Measurements from ENCODE around the gene TSSK6.
A peak's percentile ranks its signal among the peaks of the same experiment; 100 is the strongest.

TSSK6 gene

GRCh38 chr19:19540715-19541515 is 25.6 kb upstream of the TSSK6 start:
- TF ChIP-seq, protein P1, sequence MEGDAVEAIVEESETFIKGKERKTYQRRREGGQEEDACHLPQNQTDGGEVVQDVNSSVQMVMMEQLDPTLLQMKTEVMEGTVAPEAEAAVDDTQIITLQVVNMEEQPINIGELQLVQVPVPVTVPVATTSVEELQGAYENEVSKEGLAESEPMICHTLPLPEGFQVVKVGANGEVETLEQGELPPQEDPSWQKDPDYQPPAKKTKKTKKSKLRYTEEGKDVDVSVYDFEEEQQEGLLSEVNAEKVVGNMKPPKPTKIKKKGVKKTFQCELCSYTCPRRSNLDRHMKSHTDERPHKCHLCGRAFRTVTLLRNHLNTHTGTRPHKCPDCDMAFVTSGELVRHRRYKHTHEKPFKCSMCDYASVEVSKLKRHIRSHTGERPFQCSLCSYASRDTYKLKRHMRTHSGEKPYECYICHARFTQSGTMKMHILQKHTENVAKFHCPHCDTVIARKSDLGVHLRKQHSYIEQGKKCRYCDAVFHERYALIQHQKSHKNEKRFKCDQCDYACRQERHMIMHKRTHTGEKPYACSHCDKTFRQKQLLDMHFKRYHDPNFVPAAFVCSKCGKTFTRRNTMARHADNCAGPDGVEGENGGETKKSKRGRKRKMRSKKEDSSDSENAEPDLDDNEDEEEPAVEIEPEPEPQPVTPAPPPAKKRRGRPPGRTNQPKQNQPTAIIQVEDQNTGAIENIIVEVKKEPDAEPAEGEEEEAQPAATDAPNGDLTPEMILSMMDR (conservative IDR thresholded peaks at IDR 0.05; ENCODE audit: low read depth, low read length), result no peak
- DNase-seq (ENCODE audit: low read depth), result no peak
- peak overlapping the region; percentile 23 for H3K4me3 ChIP-seq (ENCODE audit: low read length)

GRCh38 chr19:19540064-19540714 is 24.8 kb upstream of the TSSK6 start:
- DNase-seq (ENCODE audit: low read depth), result no peak
- peak overlapping the region; percentile 23 for H3K4me3 ChIP-seq (ENCODE audit: low read length)
- TF ChIP-seq, protein P1 (conservative IDR thresholded peaks at IDR 0.05; ENCODE audit: low read depth, low read length), result no peak

GRCh38 chr19:19539698-19540063 is 24.3 kb upstream of the TSSK6 start:
- DNase-seq (ENCODE audit: low read depth), result no peak
- TF ChIP-seq, protein P1 (conservative IDR thresholded peaks at IDR 0.05; ENCODE audit: low read depth, low read length), result no peak
- no peak overlapping the region for H3K4me3 ChIP-seq (ENCODE audit: low read length)

GRCh38 chr19:19538785-19539166 is 23.4 kb upstream of the TSSK6 start:
- TF ChIP-seq, protein P1 (conservative IDR thresholded peaks at IDR 0.05; ENCODE audit: low read depth, low read length), result no peak
- DNase-seq (ENCODE audit: low read depth), result no peak
- H3K4me3 ChIP-seq (ENCODE audit: low read length), result no peak overlapping the region

- no peak within 1 kb of the TSS for H3K4me3 ChIP-seq (ENCODE audit: low read length)
- DNase-seq (ENCODE audit: low read depth), result no peak
- TF ChIP-seq, protein P1 (conservative IDR thresholded peaks at IDR 0.05; ENCODE audit: low read depth, low read length), result no peak
Measured at GRCh38 chr19:19538061-19538784, 22.9 kb upstream of the TSSK6 start, which contains the start of gene CILP2. CILP2 (plus strand) TSS chr19:19538265; CDS start chr19:19538350, 85 bp downstream.

DNA sequence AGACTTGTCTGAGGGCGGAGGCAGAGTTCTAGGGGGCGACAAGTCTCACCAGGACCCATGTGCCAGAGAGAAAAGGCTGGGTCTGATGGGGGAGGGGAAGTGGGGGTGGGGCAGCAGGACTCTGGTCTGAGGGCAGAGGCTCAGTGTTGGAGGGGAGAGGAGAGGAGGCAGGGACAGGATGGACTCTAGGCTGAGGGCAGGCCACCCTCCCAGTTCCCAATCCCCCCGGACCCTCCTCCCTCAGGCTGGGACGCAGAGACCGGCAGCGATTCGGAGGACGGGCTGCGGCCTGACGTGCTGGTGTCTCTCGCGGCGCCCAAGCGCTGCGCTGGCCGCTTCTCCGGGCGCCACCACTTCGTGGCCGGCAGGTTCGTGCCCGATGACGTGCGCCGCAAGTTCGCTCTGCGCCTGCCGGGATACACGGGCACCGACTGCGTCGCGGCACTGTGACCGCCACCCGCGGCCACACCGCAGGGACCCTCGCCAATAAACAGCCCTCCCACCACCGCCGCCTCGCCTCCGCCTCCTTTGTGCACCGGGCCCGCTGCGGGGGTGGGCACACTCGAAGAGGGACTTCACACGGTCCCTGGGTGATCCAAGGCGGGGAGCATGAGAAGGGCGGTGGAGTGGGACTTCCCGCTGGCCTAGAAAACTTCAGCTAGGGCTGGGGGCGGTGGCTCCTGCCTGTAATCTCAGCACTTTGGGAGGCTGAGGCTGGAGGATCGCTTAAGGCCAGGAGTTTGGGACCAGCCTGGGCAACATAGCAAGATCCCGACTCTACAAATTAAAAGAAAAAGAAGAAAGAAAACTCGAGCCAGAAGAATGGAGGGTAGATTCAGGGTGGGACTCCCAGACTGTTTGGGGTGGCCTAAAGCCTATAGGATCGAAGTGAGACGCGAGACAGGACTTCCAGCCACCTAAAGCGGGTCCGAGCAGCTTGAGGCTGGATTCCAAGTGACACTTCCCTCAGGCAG is 22.0 kb upstream of the TSSK6 start:
- no peak overlapping the region for H3K4me3 ChIP-seq (ENCODE audit: low read length)
- DNase-seq (ENCODE audit: low read depth), result no peak
- TF ChIP-seq, protein P1 (conservative IDR thresholded peaks at IDR 0.05; ENCODE audit: low read depth, low read length), result no peak

Data from retinal pigment epithelial cell (primary cell).